OCI-LY1 (cell line): Measurements from ENCODE around the gene DAAM1.

ENCODE experiments used
- H2AFZ ChIP-seq: fragments of 200-600 bp; sonication (generic), shearing (Covaris generic); 2 replicates; pipeline ENCODE4 v1.6.0; 2014; ENCODE audit warnings: antibody characterized with exemption, mild to moderate bottlenecking, low read length
- H3F3A ChIP-seq: fragments of 200-600 bp; sonication (generic), shearing (Covaris generic); 2 replicates; pipeline ENCODE4 v1.6.0; 2014; ENCODE audit warnings: mild to moderate bottlenecking, antibody characterized with exemption, low read length, moderate library complexity; ENCODE audit not compliant: insufficient read depth
- H3K27ac ChIP-seq: fragments of 200-600 bp; sonication (generic); 2 replicates; pipeline ENCODE4 v1.5.1; 2014; ENCODE audit warnings: low read length, mixed run types, mild to moderate bottlenecking, low read depth; ENCODE audit not compliant: poor library complexity, severe bottlenecking
- H3K27me3 ChIP-seq: fragments of 200-600 bp; sonication (generic); 2 replicates; pipeline ENCODE4 v1.6.0; 2014; ENCODE audit warnings: antibody characterized with exemption, mild to moderate bottlenecking, low read length, moderate library complexity; ENCODE audit not compliant: insufficient read depth
- H3K36me3 ChIP-seq: fragments of 200-600 bp; sonication (generic); 2 replicates; pipeline ENCODE4 v1.6.1; 2014; ENCODE audit warnings: mild to moderate bottlenecking, antibody characterized with exemption, low read length, moderate library complexity, mixed read lengths; ENCODE audit not compliant: insufficient read depth
- H3K4me1 ChIP-seq: fragments of 200-600 bp; sonication (generic); 2 replicates; pipeline ENCODE4 v1.5.1; 2014; ENCODE audit warnings: mild to moderate bottlenecking, low read length, moderate library complexity; ENCODE audit not compliant: insufficient read depth, severe bottlenecking
- H3K4me2 ChIP-seq: fragments of 200-600 bp; sonication (generic), shearing (Covaris generic); 2 replicates; pipeline ENCODE4 v1.6.1; 2014; ENCODE audit warnings: low read length
- H3K4me3 ChIP-seq: fragments of 200-600 bp; sonication (generic); 2 replicates; pipeline ENCODE4 v1.5.1; 2014; ENCODE audit warnings: low read length, low read depth, mild to moderate bottlenecking, mixed read lengths; ENCODE audit not compliant: poor library complexity, severe bottlenecking
- H3K79me2 ChIP-seq: fragments of 200-600 bp; shearing (Covaris generic); 2 replicates; pipeline ENCODE4 v1.6.1; 2016; ENCODE audit warnings: mixed run types, low read length, mixed read lengths; ENCODE audit not compliant: insufficient read depth
- H3K9ac ChIP-seq: fragments of 200-600 bp; sonication (generic), shearing (Covaris generic); 2 replicates; pipeline ENCODE4 v1.6.1; 2014; ENCODE audit warnings: mild to moderate bottlenecking, low read length, mixed read lengths
- H3K9me2 ChIP-seq: fragments of 200-600 bp; sonication (generic), shearing (Covaris generic); 2 replicates; pipeline ENCODE4 v1.6.1; 2014; ENCODE audit warnings: low read depth, mild to moderate bottlenecking, low read length, mixed read lengths
- H3K9me3 ChIP-seq: fragments of 200-600 bp; shearing (Covaris generic); 2 replicates; pipeline ENCODE4 v1.6.1; 2014; ENCODE audit warnings: low read length, mixed read lengths
- H4K20me1 ChIP-seq: fragments of 200-600 bp; sonication (generic), shearing (Covaris generic); 2 replicates; pipeline ENCODE4 v1.6.0; 2016; ENCODE audit warnings: mild to moderate bottlenecking, low read length; ENCODE audit not compliant: insufficient read depth
- CTCF ChIP-seq: fragments of 200-600 bp; sonication (generic), shearing (Covaris generic); IDR thresholded peaks from 2 replicates; pipeline ENCODE4 v1.5.1; 2017; ENCODE audit warnings: mild to moderate bottlenecking, antibody characterized with exemption, low read length, moderate library complexity, mixed read lengths
- EZH2 ChIP-seq: fragments of 200-600 bp; sonication (generic), shearing (Covaris generic); IDR thresholded peaks from 2 replicates; pipeline ENCODE4 v1.8.0; 2017; ENCODE audit warnings: borderline replicate concordance, mixed run types, mild to moderate bottlenecking, antibody characterized with exemption, low read length, moderate library complexity, mixed read lengths

The DAAM1 gene

GRCh38 chr14:59356312-59356711, 167.8 kb downstream of the DAAM1 start:
- Histone ChIP-seq H3K9me3 (no peaks in the 10 kb centered on the region), H3K27me3 (no peaks in the 10 kb centered on the region), H2AFZ (no peak overlapping the region), H3K9me2 (no peaks in the 10 kb centered on the region), H3K79me2 (0 out of 2 replicates have a peak, but pooled peaks cover 7% of the 10 kb centered on the region), H3K4me1 (peaks cover 79% of the 10 kb centered on the region), H3K9ac (peak overlapping the region; percentile 56), H3K4me3 (peak overlapping the region; percentile 28), H3K4me2 (peak overlapping the region; percentile 78), H3K27ac (peak overlapping the region; percentile 99), H3K36me3 (peaks cover 41% of the 10 kb centered on the region), H4K20me1 (no peaks in the 10 kb centered on the region), H3F3A (peaks cover 13% of the 10 kb centered on the region)
- TF ChIP-seq EZH2 = no peak
- TF ChIP-seq CTCF = no peak

- H3K9me2 ChIP-seq = no peaks in the 10 kb centered on the region
- H4K20me1 ChIP-seq = no peaks in the 10 kb centered on the region
- H3F3A ChIP-seq = peaks cover 13% of the 10 kb centered on the region
- peaks cover 84% of the 10 kb centered on the region for H3K4me1 ChIP-seq
- peak overlapping the region; percentile 28 for H3K4me3 ChIP-seq
- H3K9ac ChIP-seq = peak overlapping the region; percentile 79
- H3K79me2 ChIP-seq = peaks cover 9% of the 10 kb centered on the region; the same call in 1 of the 2 replicates
- H3K27ac ChIP-seq = peak overlapping the region; percentile 99
- H2AFZ ChIP-seq = no peak overlapping the region
- peaks cover 36% of the 10 kb centered on the region for H3K36me3 ChIP-seq
- H3K4me2 ChIP-seq = peak overlapping the region; percentile 78
- H3K9me3 ChIP-seq = no peaks in the 10 kb centered on the region
- no peaks in the 10 kb centered on the region for H3K27me3 ChIP-seq
- TF ChIP-seq EZH2 = no peak
- no peak for TF ChIP-seq CTCF
These were observed 168.3 kb downstream of the DAAM1 start for GRCh38 chr14:59356767-59357166.

- peaks cover 13% of the 10 kb centered on the region for H3F3A ChIP-seq
- peak overlapping the region; percentile 99 for H3K27ac ChIP-seq
- H4K20me1 ChIP-seq = no peaks in the 10 kb centered on the region
- H3K4me3 ChIP-seq = peak overlapping the region; percentile 28
- no peak for TF ChIP-seq CTCF
- TF ChIP-seq EZH2 = no peak
- no peaks in the 10 kb centered on the region for H3K27me3 ChIP-seq
- no peaks in the 10 kb centered on the region for H3K9me3 ChIP-seq
- H2AFZ ChIP-seq = no peak overlapping the region
- H3K9ac ChIP-seq = peak overlapping the region; percentile 79
- peaks cover 97% of the 10 kb centered on the region for H3K4me1 ChIP-seq
- peaks cover 31% of the 10 kb centered on the region for H3K36me3 ChIP-seq
- H3K79me2 ChIP-seq = peaks cover 20% of the 10 kb centered on the region; the same call in 1 of the 2 replicates
- no peaks in the 10 kb centered on the region for H3K9me2 ChIP-seq
- peak overlapping the region; percentile 78 for H3K4me2 ChIP-seq
These were observed 169.6 kb downstream of the DAAM1 start for GRCh38 chr14:59358102-59358501.
